ENCODE results near the gene C2CD3. TPM values are rescaled to one million over a fixed set of nuclear protein-coding genes. Genes with fewer than 3 reads are reported as not detected.

Gene C2CD3
- total and polyA plus RNA-seq, 4 donors: 3.1 to 14.5 (median 6.7) TPM

- H3K9ac ChIP-seq (ENCODE audit: low read depth in 1 of 2, low read length in 2 of 2): peak overlapping the region; percentile 10 to 71
- H3K4me1 ChIP-seq (ENCODE audit: control insufficient read depth in 4 of 4, insufficient read depth in 4 of 4, low read length in 3 of 4): peaks cover 15 to 29% (median 22%) of the 10 kb centered on the region in 4 donors
- no peak overlapping the region for H3K4me3 ChIP-seq (ENCODE audit: low read depth in 1 of 3, low read length in 3 of 3)
These were observed 152.3 kb downstream of the C2CD3 start for GRCh38 chr11:74018331-74019005.

More at GRCh38 chr11:74018331-74019005, 152.3 kb downstream of the C2CD3 start:
- no peaks in the 10 kb centered on the region for H3K9me3 ChIP-seq (ENCODE audit: control insufficient read depth in 4 of 4, low read length in 3 of 4)
- no peaks in the 10 kb centered on the region for H3K27me3 ChIP-seq (ENCODE audit: control insufficient read depth in 4 of 4, insufficient read depth in 4 of 4, low read length in 3 of 4)
- no peaks in the 10 kb centered on the region for H3K36me3 ChIP-seq (ENCODE audit: control insufficient read depth in 4 of 4, insufficient read depth in 3 of 4, low read depth in 1 of 4, low read length in 3 of 4)
- DNase-seq (ENCODE audit: low spot score): peak; percentile 76
- 20% methylated on average over 9 of the region's 9 CpGs for WGBS
- TF ChIP-seq, protein P1, sequence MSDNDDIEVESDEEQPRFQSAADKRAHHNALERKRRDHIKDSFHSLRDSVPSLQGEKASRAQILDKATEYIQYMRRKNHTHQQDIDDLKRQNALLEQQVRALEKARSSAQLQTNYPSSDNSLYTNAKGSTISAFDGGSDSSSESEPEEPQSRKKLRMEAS (IDR thresholded peaks at IDR 0.05): peak; percentile 63
- TF ChIP-seq GABPA (IDR thresholded peaks at IDR 0.05 in 1 of 2, conservative IDR thresholded peaks at IDR 0.05 in 1 of 2): peak in 1 of 2 donors; percentile 5
- TF ChIP-seq RAD21 (IDR thresholded peaks at IDR 0.05): peak; percentile 49 to 54
- TF ChIP-seq CTCF (IDR thresholded peaks at IDR 0.05; ENCODE audit: low read depth, low read length, missing input control): no peak
- peak; percentile 89 for TF ChIP-seq FOXA1 (IDR thresholded peaks at IDR 0.05)
- no peak for TF ChIP-seq TAF1 (conservative IDR thresholded peaks at IDR 0.05)
- TF ChIP-seq JUND (IDR thresholded peaks at IDR 0.05): peak; percentile 73 to 79
- TF ChIP-seq EGR1 (IDR thresholded peaks at IDR 0.05; ENCODE audit: low read depth in 2 of 2): no peak
- peak; percentile 90 for TF ChIP-seq FOXA2 (IDR thresholded peaks at IDR 0.05)
- peak; percentile 55 for TF ChIP-seq HNF4G (IDR thresholded peaks at IDR 0.05)
- TF ChIP-seq NR2F2 (IDR thresholded peaks at IDR 0.05): peak; percentile 96
- TF ChIP-seq, protein P2, sequence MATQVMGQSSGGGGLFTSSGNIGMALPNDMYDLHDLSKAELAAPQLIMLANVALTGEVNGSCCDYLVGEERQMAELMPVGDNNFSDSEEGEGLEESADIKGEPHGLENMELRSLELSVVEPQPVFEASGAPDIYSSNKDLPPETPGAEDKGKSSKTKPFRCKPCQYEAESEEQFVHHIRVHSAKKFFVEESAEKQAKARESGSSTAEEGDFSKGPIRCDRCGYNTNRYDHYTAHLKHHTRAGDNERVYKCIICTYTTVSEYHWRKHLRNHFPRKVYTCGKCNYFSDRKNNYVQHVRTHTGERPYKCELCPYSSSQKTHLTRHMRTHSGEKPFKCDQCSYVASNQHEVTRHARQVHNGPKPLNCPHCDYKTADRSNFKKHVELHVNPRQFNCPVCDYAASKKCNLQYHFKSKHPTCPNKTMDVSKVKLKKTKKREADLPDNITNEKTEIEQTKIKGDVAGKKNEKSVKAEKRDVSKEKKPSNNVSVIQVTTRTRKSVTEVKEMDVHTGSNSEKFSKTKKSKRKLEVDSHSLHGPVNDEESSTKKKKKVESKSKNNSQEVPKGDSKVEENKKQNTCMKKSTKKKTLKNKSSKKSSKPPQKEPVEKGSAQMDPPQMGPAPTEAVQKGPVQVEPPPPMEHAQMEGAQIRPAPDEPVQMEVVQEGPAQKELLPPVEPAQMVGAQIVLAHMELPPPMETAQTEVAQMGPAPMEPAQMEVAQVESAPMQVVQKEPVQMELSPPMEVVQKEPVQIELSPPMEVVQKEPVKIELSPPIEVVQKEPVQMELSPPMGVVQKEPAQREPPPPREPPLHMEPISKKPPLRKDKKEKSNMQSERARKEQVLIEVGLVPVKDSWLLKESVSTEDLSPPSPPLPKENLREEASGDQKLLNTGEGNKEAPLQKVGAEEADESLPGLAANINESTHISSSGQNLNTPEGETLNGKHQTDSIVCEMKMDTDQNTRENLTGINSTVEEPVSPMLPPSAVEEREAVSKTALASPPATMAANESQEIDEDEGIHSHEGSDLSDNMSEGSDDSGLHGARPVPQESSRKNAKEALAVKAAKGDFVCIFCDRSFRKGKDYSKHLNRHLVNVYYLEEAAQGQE (IDR thresholded peaks at IDR 0.05): no peak
- peak; percentile 76 to 79 for TF ChIP-seq HNF4A (conservative IDR thresholded peaks at IDR 0.05)
- peak; percentile 41 for TF ChIP-seq ZBTB33 (IDR thresholded peaks at IDR 0.05)
- TF ChIP-seq ATF3 (IDR thresholded peaks at IDR 0.05): peak; percentile 87
- TF ChIP-seq SP1 (IDR thresholded peaks at IDR 0.05): peak; percentile 99
- TF ChIP-seq YY1 (IDR thresholded peaks at IDR 0.05): peak; percentile 10
- peak; percentile 98 to 99 for TF ChIP-seq RXRA (IDR thresholded peaks at IDR 0.05)
- peak overlapping the region; percentile 92 to 93 for H3K27ac ChIP-seq (ENCODE audit: low read depth in 1 of 2, low read length in 2 of 2)

Measured in liver (tissue), 9 donors.